Cardiac muscle cell (in vitro differentiated cells and primary cell): ENCODE data around the gene CPEB1. TPM values are rescaled to one million over a fixed set of nuclear protein-coding genes. Genes with fewer than 3 reads are reported as not detected.

Source experiments
- DNase-seq, 2 donors: peaks; one replicate each; pipeline versions ENCODE4 v3.0.0 to v3.0.0-alpha.2; 2010 to 2017; ENCODE audit warnings: low read depth in 1 of 2, low spot score in 1 of 2
- H3K27ac ChIP-seq: fragments of 200-600 bp; sonication (generic); 2 replicates; pipeline ENCODE4 v1.5.1; 2016
- H3K27me3 ChIP-seq: fragments of 200-600 bp; sonication (generic); 2 replicates; pipeline ENCODE4 v1.6.0; 2016; ENCODE audit warnings: control low read depth
- H3K36me3 ChIP-seq: fragments of 200-600 bp; sonication (generic); 2 replicates; pipeline ENCODE4 v1.5.1; 2016; ENCODE audit warnings: control low read depth
- H3K4me1 ChIP-seq: fragments of 200-600 bp; sonication (generic); 2 replicates; pipeline ENCODE4 v1.8.1; 2017; ENCODE audit warnings: low read depth, mild to moderate bottlenecking, mixed run types
- H3K4me3 ChIP-seq: fragments of 200-600 bp; sonication (generic); 2 replicates; pipeline ENCODE4 v1.5.1; 2016; ENCODE audit warnings: mild to moderate bottlenecking
- H3K9me3 ChIP-seq: fragments of 200-600 bp; sonication (generic); 2 replicates; pipeline ENCODE4 v1.5.1; 2017; ENCODE audit warnings: low read depth, mild to moderate bottlenecking, control low read depth
- polyA plus RNA-seq: library from polyadenylated mRNA; unstranded; fragments of >200 nt; fragmentation: Nextera tagmentation; extraction: Ambion mirVana; gene quantifications from 2 replicates; pipeline ENCODE4 v1.2.1, GENCODE V29; 2016
- total RNA-seq: library from RNA; depleted of rRNA; stranded (reverse); fragments of >200 nt; gene quantifications from 2 replicates; pipeline ENCODE4 v1.2.3, GENCODE V29; 2016
- TF ChIP-seq, protein P1 (sequence below): IDR thresholded peaks from 2 replicates; pipeline ENCODE4 v1.5.1; 2012; ENCODE audit warnings: low read depth, mild to moderate bottlenecking, low read length

CPEB1 gene
- total and polyA plus RNA-seq, 2 experiments from 2014 or later: 1.9 to 2.3 TPM

DNA sequence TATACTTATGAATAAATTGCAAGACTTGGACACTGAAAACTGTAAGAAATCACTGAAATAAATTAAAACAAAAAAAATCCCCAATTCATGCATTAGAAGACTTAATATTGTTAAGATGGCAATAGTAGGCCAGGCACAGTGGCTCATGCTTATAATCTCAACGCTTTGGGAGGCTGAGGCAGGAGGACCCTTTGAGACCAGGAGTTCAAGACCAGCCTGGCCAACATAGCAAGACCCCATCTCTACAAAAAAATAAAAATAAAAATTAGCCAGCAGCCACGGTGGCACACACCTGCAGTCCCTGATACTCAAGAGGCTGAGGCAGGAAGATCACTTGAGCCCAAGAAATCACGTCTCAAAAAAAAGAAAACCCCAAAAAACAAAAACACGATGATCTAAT is 35.8 kb downstream of the CPEB1 start:
- Histone ChIP-seq H3K9me3 (no peaks in the 10 kb centered on the region), H3K4me3 (no peak overlapping the region), H3K4me1 (no peaks in the 10 kb centered on the region), H3K27me3 (peaks cover 5% of the 10 kb centered on the region), H3K27ac (no peak overlapping the region), H3K36me3 (no peaks in the 10 kb centered on the region)
- DNase-seq: no peak
- TF ChIP-seq, protein P1, sequence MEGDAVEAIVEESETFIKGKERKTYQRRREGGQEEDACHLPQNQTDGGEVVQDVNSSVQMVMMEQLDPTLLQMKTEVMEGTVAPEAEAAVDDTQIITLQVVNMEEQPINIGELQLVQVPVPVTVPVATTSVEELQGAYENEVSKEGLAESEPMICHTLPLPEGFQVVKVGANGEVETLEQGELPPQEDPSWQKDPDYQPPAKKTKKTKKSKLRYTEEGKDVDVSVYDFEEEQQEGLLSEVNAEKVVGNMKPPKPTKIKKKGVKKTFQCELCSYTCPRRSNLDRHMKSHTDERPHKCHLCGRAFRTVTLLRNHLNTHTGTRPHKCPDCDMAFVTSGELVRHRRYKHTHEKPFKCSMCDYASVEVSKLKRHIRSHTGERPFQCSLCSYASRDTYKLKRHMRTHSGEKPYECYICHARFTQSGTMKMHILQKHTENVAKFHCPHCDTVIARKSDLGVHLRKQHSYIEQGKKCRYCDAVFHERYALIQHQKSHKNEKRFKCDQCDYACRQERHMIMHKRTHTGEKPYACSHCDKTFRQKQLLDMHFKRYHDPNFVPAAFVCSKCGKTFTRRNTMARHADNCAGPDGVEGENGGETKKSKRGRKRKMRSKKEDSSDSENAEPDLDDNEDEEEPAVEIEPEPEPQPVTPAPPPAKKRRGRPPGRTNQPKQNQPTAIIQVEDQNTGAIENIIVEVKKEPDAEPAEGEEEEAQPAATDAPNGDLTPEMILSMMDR: no peak

DNA sequence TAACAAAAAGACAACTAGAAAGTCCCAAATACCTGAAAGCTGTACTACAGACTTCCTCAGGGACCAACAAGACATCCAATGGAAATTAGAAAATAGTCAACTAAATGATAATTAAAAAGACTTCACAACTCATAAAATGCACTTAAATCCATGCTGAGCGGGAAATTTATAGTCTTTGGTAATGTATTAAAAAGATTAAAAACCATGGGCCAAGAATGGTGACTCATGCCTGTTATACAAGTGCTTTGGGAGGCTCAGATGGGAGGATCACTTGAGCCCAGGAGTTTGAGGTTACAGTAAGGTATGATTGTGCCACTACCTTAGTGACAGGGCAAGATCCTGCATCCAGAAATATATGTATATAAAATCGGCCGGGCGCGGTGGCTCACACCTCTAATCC is 45.0 kb downstream of the CPEB1 start:
- Histone ChIP-seq H3K4me1 (no peaks in the 10 kb centered on the region), H3K4me3 (no peak overlapping the region), H3K9me3 (no peaks in the 10 kb centered on the region), H3K36me3 (no peaks in the 10 kb centered on the region), H3K27ac (no peak overlapping the region), H3K27me3 (no peaks in the 10 kb centered on the region)
- no peak for DNase-seq
- TF ChIP-seq, protein P1: no peak

DNA sequence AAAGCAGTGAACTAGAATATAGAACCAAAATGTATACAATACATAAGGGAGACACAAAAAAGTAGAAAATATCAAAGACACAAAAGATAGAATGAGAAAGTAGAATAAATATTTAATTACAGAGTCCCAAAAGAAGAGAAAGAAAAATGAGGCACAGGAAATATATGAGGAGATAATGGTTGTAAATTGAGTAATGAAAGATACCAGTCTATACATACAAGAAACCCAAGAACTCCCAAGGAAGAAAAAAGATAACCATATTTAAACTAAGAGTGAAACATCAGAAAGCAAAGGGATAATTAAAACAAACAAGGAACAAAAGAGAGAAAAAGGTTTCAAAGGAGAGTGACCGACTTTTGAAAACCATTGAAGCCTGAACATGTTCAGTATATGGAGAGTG is 47.3 kb downstream of the CPEB1 start:
- Histone ChIP-seq H3K27me3 (no peaks in the 10 kb centered on the region), H3K4me3 (no peak overlapping the region), H3K9me3 (no peaks in the 10 kb centered on the region), H3K36me3 (no peaks in the 10 kb centered on the region), H3K27ac (no peak overlapping the region), H3K4me1 (no peaks in the 10 kb centered on the region)
- DNase-seq: no peak
- TF ChIP-seq, protein P1: no peak

DNA sequence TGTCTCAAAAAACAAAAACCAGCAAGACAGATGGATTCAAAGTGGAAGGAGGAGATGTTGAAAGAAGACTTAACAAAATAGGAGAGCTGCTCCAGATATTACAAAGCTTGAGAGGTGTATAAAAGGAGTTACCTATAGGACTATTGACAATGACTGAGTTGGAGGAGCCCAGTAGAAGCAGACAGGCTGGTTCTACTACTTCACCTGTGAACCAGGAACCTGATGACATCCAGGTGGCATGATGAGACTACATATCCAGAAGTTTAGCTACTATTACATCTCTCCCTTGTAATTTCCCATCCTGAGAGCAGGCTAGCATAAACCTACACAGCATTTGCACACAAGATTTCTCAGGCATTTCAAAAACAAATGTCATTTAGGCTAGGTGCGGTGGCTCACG is 49.3 kb downstream of the CPEB1 start:
- TF ChIP-seq, protein P1: no peak
- H3K4me3 ChIP-seq: no peak overlapping the region
- no peaks in the 10 kb centered on the region for H3K4me1 ChIP-seq
- no peaks in the 10 kb centered on the region for H3K9me3 ChIP-seq
- H3K36me3 ChIP-seq: no peaks in the 10 kb centered on the region
- no peak for DNase-seq
- H3K27me3 ChIP-seq: no peaks in the 10 kb centered on the region
- no peak overlapping the region for H3K27ac ChIP-seq

DNA sequence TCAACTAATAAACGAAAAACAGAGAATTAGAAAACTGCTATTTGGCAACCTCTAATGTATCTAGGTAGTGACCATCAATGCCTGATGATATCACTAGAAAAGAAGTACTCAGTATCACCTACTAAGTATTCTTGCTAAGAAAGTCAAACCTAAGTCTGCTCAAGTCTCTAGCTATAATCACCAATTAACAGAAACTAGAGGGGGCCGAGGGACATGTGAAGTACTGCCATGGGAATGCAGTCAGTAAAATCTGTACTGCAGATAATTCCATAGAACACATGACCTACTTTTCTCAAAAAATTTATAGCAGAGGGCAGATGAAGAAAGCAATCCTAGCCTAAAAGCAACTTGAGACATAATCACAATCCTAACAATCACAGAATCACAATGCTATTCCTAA is 51.4 kb downstream of the CPEB1 start:
- Histone ChIP-seq H3K36me3 (no peaks in the 10 kb centered on the region), H3K4me3 (no peak overlapping the region), H3K4me1 (no peaks in the 10 kb centered on the region), H3K9me3 (no peaks in the 10 kb centered on the region), H3K27ac (no peak overlapping the region), H3K27me3 (no peaks in the 10 kb centered on the region)
- TF ChIP-seq, protein P1: no peak
- no peak for DNase-seq

DNA sequence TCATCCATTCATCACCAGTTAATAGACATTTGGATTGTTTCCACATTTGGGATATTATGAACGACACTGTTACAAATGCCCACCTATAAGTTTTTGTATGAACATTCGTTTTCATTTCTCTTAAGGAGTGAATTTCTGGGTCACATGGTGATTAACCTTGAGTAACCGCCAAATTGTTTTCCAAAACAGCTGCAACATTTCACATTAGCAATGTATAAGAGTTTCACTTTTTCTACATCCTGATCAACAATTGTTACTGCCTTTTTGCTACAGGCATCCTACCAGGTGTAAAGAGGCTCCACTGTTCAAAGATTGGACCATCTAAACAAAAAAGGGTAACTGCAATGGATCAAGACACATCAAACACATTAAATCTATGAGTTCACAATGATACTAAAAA is 52.0 kb downstream of the CPEB1 start:
- no peak overlapping the region for H3K27ac ChIP-seq
- H3K4me1 ChIP-seq: no peaks in the 10 kb centered on the region
- H3K36me3 ChIP-seq: no peaks in the 10 kb centered on the region
- no peaks in the 10 kb centered on the region for H3K9me3 ChIP-seq
- no peaks in the 10 kb centered on the region for H3K27me3 ChIP-seq
- TF ChIP-seq, protein P1: no peak
- no peak for DNase-seq
- no peak overlapping the region for H3K4me3 ChIP-seq
